K562 (cell line): Measurements from ENCODE around the gene TUB. TPM values are rescaled to one million over a fixed set of nuclear protein-coding genes. Genes with fewer than 3 reads are reported as not detected.

Experiments
- ATAC-seq: fragments of 200-7000 bp; cut with Tn5 transposase; 3 replicates; pipeline ENCODE4 v1.9.1; 2020; ENCODE audit warnings: moderate library complexity
- BruUV-seq: library from RNA; stranded (reverse); fragments of 400-500 nt; replicated peaks from 2 replicates; lab custom pipeline; 2021; lab: Mats Ljungman, UMichigan
- CTCF ChIA-PET: fragments of 300-600 bp; formaldehyde crosslinking; extraction: SDS; loops from one replicate; lab custom pipeline; 2021; ENCODE audit warnings: low intra/inter-chr PET ratio; lab: Yijun Ruan, JAX
- POLR2A ChIA-PET: fragments of 300-600, 350-650 bp; sonication (Branson Sonifier 250); formaldehyde crosslinking; extraction: SDS; loops from one replicate; lab custom pipeline; 2021; ENCODE audit warnings: antibody characterized with exemption, inconsistent platforms; lab: Yijun Ruan, JAX
- DNase-seq, 4 experiments: peaks; one replicate each; pipeline versions ENCODE4 v3.0.0 to v3.0.0-alpha.2; 2011 to 2018; ENCODE audit warnings: low spot score in 3 of 4, mixed read lengths in 3 of 4; ENCODE audit errors: extremely low read depth in 1 of 4
- FAIRE-seq: peaks from 2 replicates; lab custom pipeline; 2011; peaks lifted over from hg19 to GRCh38; lab: Jason Lieb, UNC
- H2AFZ ChIP-seq: 2 replicates; pipeline ENCODE4 v1.6.0; 2011; ENCODE audit warnings: low read depth, low read length, control low read depth, inconsistent platforms
- H3K27ac ChIP-seq: fragments of 200-600 bp; 3 replicates; pipeline ENCODE4 v1.8.0; 2011; ENCODE audit warnings: low read depth, mild to moderate bottlenecking, control low read depth, inconsistent platforms, low read length, moderate library complexity, mixed read lengths; ENCODE audit errors: extremely low read depth
- H3K27me3 ChIP-seq, 2 experiments: fragments of 300-600 bp in 1 of 2; 2 replicates in 1 of 2; 3 replicates in 1 of 2; pipeline versions ENCODE4 v1.6.0 to v1.8.0; 2011; ENCODE audit warnings: inconsistent platforms in 2 of 2, low read length in 2 of 2, mild to moderate bottlenecking in 1 of 2, mixed read lengths in 1 of 2, moderate library complexity in 1 of 2; ENCODE audit not compliant: control insufficient read depth in 2 of 2, insufficient read depth in 2 of 2
- H3K36me3 ChIP-seq: fragments of 300-600 bp; 3 replicates; pipeline ENCODE4 v1.8.0; 2011; ENCODE audit warnings: mild to moderate bottlenecking, low read length, inconsistent platforms; ENCODE audit not compliant: control insufficient read depth, insufficient read depth
- H3K4me1 ChIP-seq, 2 experiments: fragments of 200-600 bp in 1 of 2; replicated peaks in 1 of 2; 2 replicates in 1 of 2; 3 replicates in 1 of 2; pipeline versions ENCODE4 v1.5.1 to v1.8.0; 2011; ENCODE audit warnings: inconsistent platforms in 2 of 2, low read length in 2 of 2, mild to moderate bottlenecking in 1 of 2, mixed read lengths in 1 of 2, moderate library complexity in 1 of 2; ENCODE audit not compliant: control insufficient read depth in 2 of 2, insufficient read depth in 2 of 2
- H3K4me2 ChIP-seq: 2 replicates; pipeline ENCODE4 v1.6.1; 2011; ENCODE audit warnings: low read length, control low read depth, inconsistent platforms, mixed read lengths; ENCODE audit not compliant: insufficient read depth
- H3K4me3 ChIP-seq: fragments of 200-600 bp; sonication (generic), shearing (Covaris generic); 2 replicates; pipeline ENCODE4 v1.5.1; 2016; ENCODE audit warnings: control low read depth, inconsistent platforms
- H3K79me2 ChIP-seq: fragments of 200-600 bp; 3 replicates; pipeline ENCODE4 v1.8.0; 2011; ENCODE audit warnings: low read length, inconsistent platforms; ENCODE audit not compliant: control insufficient read depth, insufficient read depth
- H3K9ac ChIP-seq, 2 experiments: 2 replicates each; pipeline versions ENCODE4 v1.6.0 to v1.6.1; 2011; ENCODE audit warnings: low read depth in 2 of 2, low read length in 2 of 2, control low read depth in 1 of 2, inconsistent platforms in 1 of 2, mild to moderate bottlenecking in 1 of 2, mixed read lengths in 1 of 2; ENCODE audit not compliant: insufficient read depth in 1 of 2
- H3K9me1 ChIP-seq: one replicate; pipeline ENCODE4 v1.6.0; 2011; ENCODE audit warnings: inconsistent platforms, mild to moderate bottlenecking, low read length, moderate library complexity; ENCODE audit not compliant: control insufficient read depth, insufficient read depth
- H3K9me3 ChIP-seq: replicated peaks from 2 replicates; pipeline ENCODE4 v1.5.1; 2011; ENCODE audit warnings: low read depth, low read length, inconsistent platforms; ENCODE audit not compliant: control insufficient read depth, insufficient read depth
- H4K20me1 ChIP-seq: replicated peaks from 2 replicates; pipeline ENCODE4 v1.6.1; 2011; ENCODE audit warnings: low read length, inconsistent platforms, mixed read lengths; ENCODE audit not compliant: control insufficient read depth, insufficient read depth
- ASH1L ChIP-seq: fragments of 450-650 bp; IDR thresholded peaks from 2 replicates; pipeline ENCODE4 v1.6.1; 2018; ENCODE audit warnings: borderline replicate concordance, mild to moderate bottlenecking, low read depth; ENCODE audit not compliant: partially characterized antibody
- ESRRA ChIP-seq: fragments of 450-650 bp; IDR thresholded peaks from 2 replicates; pipeline ENCODE4 v1.6.1; 2014; ENCODE audit warnings: low read depth, mild to moderate bottlenecking, moderate library complexity, borderline replicate concordance
- HEY1 ChIP-seq: fragments of 250-450 bp; sonication (Bioruptor Pico); IDR thresholded peaks from 2 replicates; pipeline ENCODE4 v1.5.0; 2020; ENCODE audit warnings: mild to moderate bottlenecking, moderate library complexity, borderline replicate concordance
- KLF1 ChIP-seq: fragments of 450-650 bp; IDR thresholded peaks from 2 replicates; pipeline ENCODE4 v1.6.1; 2016; ENCODE audit warnings: missing genetic modification characterization, missing compliant biosample characterization
- L3MBTL2 ChIP-seq: fragments of 450-650 bp; IDR thresholded peaks from 2 replicates; pipeline ENCODE4 v1.6.1; 2016; ENCODE audit warnings: mild to moderate bottlenecking, moderate library complexity
- MTA3 ChIP-seq: fragments of 450-650 bp; formaldehyde crosslinking; IDR thresholded peaks from 2 replicates; pipeline ENCODE4 v1.6.1; 2017; ENCODE audit warnings: mild to moderate bottlenecking, borderline replicate concordance
- NR2F6 ChIP-seq: fragments of 450-650 bp; formaldehyde crosslinking; IDR thresholded peaks from 2 replicates; pipeline ENCODE4 v1.4.0; 2020; ENCODE audit warnings: mild to moderate bottlenecking
- NR4A1 ChIP-seq, 2 experiments: fragments of 250-450 bp in 1 of 2; fragments of 450-650 bp in 1 of 2; sonication (Bioruptor Pico) in 1 of 2; IDR thresholded peaks; 2 replicates each; pipeline versions ENCODE4 v1.4.0 to v1.6.1; 2016 to 2020; ENCODE audit warnings: mild to moderate bottlenecking in 2 of 2, missing compliant biosample characterization in 1 of 2, missing genetic modification characterization in 1 of 2, moderate library complexity in 1 of 2
- XRCC5 ChIP-seq: fragments of 200-400 bp; formaldehyde crosslinking; IDR thresholded peaks from 2 replicates; pipeline ENCODE4 v1.6.1; 2017; ENCODE audit warnings: low read depth, mild to moderate bottlenecking, low read length
- WGBS: fragments of 100-300 bp; shearing (Covaris generic); methylation state at CpG from one replicate; pipeline ENCODE4 v1.1.6; 2016; ENCODE audit warnings: low coverage, mixed read lengths; ENCODE audit not compliant: insufficient coverage; ENCODE audit errors: missing lambda C conversion rate; 5-methylcytosine and 5-hydroxymethylcytosine counted together
- in situ Hi-C: fragments of 300-500 bp; cut with MboI; formaldehyde crosslinking; loops from 4 replicates; pipeline ENCODE4 v1.15.0; 2018; ENCODE audit warnings: inconsistent platforms, mixed read lengths
- intact Hi-C: fragments of 100-400 bp; cut with micrococcal nuclease; formaldehyde crosslinking; loops from 2 replicates; pipeline ENCODE4 v1.14.2; 2022
- polyA plus RNA-seq, 8 experiments: library from polyadenylated mRNA; depleted of rRNA in 4 of 8; stranded (reverse) in 5 of 8; unstranded in 3 of 8; fragments of >200 nt; fragmentation: Nextera tagmentation in 2 of 8; fragmentation: Illumina TruSeq in 1 of 8; extraction: Ambion mirVana in 2 of 8; extraction: Trizol in 1 of 8; gene quantifications; 2 replicates each; pipeline versions ENCODE4 v1.2.1 to v1.2.3, GENCODE V29; 2011 to 2014; ENCODE audit warnings: inconsistent platforms in 1 of 8, missing spikeins in 1 of 8
- total RNA-seq, 7 experiments: library from RNA; depleted of rRNA in 6 of 7; stranded (reverse); fragments of >200 nt in 6 of 7; fragmentation: Illumina TruSeq in 2 of 7; extraction: Trizol in 2 of 7; gene quantifications; 2 replicates each; pipeline versions ENCODE4 v1.2.1 to v1.2.3, GENCODE V29; 2011 to 2021; ENCODE audit warnings: low replicate concordance in 1 of 7
- TF ChIP-seq, protein P1 (sequence below): sonication (generic); formaldehyde crosslinking; IDR thresholded peaks from 2 replicates; pipeline ENCODE4 v1.8.0; 2022; ENCODE audit warnings: mild to moderate bottlenecking, missing genetic modification reagents
- TF ChIP-seq, protein P2 (sequence below): sonication (generic); formaldehyde crosslinking; IDR thresholded peaks from 2 replicates; pipeline ENCODE4 v1.8.0; 2022; ENCODE audit warnings: missing genetic modification reagents, mild to moderate bottlenecking, borderline replicate concordance
- TF ChIP-seq, protein P3 (sequence below): fragments of 450-650 bp; IDR thresholded peaks from 2 replicates; pipeline ENCODE4 v1.6.1; 2018; ENCODE audit warnings: mild to moderate bottlenecking, low read depth; ENCODE audit not compliant: partially characterized antibody

TUB gene
- total and polyA plus RNA-seq, 9 of the 15 experiments (the other 6 are each of a cell fraction or from before 2014, with no cell fraction given), result not detected

DNA sequence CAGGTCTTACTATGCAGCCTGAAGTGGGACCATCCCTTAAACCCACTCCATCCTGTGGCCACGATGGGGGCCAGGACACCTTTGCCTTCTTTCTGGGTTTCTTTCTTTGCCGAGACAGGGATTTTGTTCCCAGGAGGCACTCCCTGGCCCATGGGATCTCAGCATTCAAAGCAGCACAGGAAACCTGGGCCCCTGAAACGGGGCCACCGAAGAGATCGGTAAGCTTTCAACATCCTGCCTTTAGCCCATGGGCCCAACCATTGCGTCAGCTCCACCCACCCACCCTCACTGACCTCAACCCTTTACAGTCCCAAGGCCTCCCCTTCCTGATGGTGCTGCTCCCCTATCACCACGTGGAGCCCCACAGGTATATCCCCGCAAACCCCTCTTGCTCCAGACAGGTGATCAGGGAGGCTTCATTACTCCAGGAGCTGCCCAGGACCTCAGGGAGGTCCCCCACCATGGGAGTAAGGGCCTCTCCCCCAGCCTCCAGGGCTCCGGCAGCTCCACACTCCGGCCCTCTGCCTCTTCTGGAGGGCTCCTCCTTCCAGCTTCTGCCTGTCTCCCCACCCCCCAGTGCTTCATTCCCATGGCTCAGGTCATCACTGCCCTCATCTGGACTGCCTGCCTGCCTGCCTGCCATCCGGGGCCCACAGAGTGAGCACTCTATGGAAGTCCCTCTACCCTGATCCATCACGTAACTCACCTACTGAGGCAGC lies 42.0 kb upstream of the TUB start:
- ChIA-PET POLR2A (interaction anchor here (1.0 kb wide), 1 partner anchor 13 kb away, joined by 4 read pairs; no protein-coding TSS in a partner anchor), CTCF (interaction anchor here (0.6 to 1.0 kb wide), 2 partner anchors 18 to 146 kb away, joined by 3 read pairs; no protein-coding TSS in a partner anchor)
- Histone ChIP-seq H3K9me3 (no peaks in the 10 kb centered on the region), H3K9me1 (no peaks in the 10 kb centered on the region), H3K4me3 (no peak overlapping the region), H2AFZ (0 out of 2 replicates have a peak overlapping the region, but pooled peaks have one; percentile 12), H3K9ac (no peak overlapping the region), H3K4me1 (no peaks in the 10 kb centered on the region), H3K4me2 (peak overlapping the region; percentile 51; the same call in 1 of the 2 replicates), H4K20me1 (peaks cover 5% of the 10 kb centered on the region; the same call in 1 of the 2 replicates), H3K27ac (no peak overlapping the region), H3K79me2 (no peaks in the 10 kb centered on the region), H3K27me3 (peaks cover 0 to 13% of the 10 kb centered on the region in 2 experiments; a peak in 3 of 5 replicates), H3K36me3 (no peaks in the 10 kb centered on the region)
- no peak for FAIRE-seq
- ATAC-seq, result peak; percentile 20; the same call in 1 of the 3 replicates
- in situ Hi-C loops, result no loop called here
- BruUV-seq, result no TSS peak
- intact Hi-C loops, result no loop called here
- no peak for DNase-seq
- 7% methylated on average over 11 of the region's 12 CpGs for WGBS
- TF ChIP-seq NR2F6 (CRISPR knock-in tag) (no peak), MTA3 (no peak), ASH1L (no peak), HEY1 (CRISPR knock-in tag) (no peak), NR4A1 (CRISPR knock-in tag; IDR thresholded peaks at IDR 0.05) (no peak), NR4A1 (tag; IDR thresholded peaks at IDR 0.05) (no peak), XRCC5 (no peak), L3MBTL2 (no peak), ESRRA (no peak), KLF1 (tag) (no peak)
- TF ChIP-seq, protein P1, sequence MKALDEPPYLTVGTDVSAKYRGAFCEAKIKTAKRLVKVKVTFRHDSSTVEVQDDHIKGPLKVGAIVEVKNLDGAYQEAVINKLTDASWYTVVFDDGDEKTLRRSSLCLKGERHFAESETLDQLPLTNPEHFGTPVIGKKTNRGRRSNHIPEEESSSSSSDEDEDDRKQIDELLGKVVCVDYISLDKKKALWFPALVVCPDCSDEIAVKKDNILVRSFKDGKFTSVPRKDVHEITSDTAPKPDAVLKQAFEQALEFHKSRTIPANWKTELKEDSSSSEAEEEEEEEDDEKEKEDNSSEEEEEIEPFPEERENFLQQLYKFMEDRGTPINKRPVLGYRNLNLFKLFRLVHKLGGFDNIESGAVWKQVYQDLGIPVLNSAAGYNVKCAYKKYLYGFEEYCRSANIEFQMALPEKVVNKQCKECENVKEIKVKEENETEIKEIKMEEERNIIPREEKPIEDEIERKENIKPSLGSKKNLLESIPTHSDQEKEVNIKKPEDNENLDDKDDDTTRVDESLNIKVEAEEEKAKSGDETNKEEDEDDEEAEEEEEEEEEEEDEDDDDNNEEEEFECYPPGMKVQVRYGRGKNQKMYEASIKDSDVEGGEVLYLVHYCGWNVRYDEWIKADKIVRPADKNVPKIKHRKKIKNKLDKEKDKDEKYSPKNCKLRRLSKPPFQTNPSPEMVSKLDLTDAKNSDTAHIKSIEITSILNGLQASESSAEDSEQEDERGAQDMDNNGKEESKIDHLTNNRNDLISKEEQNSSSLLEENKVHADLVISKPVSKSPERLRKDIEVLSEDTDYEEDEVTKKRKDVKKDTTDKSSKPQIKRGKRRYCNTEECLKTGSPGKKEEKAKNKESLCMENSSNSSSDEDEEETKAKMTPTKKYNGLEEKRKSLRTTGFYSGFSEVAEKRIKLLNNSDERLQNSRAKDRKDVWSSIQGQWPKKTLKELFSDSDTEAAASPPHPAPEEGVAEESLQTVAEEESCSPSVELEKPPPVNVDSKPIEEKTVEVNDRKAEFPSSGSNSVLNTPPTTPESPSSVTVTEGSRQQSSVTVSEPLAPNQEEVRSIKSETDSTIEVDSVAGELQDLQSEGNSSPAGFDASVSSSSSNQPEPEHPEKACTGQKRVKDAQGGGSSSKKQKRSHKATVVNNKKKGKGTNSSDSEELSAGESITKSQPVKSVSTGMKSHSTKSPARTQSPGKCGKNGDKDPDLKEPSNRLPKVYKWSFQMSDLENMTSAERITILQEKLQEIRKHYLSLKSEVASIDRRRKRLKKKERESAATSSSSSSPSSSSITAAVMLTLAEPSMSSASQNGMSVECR (CRISPR knock-in tag), result no peak
- TF ChIP-seq, protein P2, sequence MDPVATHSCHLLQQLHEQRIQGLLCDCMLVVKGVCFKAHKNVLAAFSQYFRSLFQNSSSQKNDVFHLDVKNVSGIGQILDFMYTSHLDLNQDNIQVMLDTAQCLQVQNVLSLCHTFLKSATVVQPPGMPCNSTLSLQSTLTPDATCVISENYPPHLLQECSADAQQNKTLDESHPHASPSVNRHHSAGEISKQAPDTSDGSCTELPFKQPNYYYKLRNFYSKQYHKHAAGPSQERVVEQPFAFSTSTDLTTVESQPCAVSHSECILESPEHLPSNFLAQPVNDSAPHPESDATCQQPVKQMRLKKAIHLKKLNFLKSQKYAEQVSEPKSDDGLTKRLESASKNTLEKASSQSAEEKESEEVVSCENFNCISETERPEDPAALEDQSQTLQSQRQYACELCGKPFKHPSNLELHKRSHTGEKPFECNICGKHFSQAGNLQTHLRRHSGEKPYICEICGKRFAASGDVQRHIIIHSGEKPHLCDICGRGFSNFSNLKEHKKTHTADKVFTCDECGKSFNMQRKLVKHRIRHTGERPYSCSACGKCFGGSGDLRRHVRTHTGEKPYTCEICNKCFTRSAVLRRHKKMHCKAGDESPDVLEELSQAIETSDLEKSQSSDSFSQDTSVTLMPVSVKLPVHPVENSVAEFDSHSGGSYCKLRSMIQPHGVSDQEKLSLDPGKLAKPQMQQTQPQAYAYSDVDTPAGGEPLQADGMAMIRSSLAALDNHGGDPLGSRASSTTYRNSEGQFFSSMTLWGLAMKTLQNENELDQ (CRISPR knock-in tag), result no peak
- TF ChIP-seq, protein P3, sequence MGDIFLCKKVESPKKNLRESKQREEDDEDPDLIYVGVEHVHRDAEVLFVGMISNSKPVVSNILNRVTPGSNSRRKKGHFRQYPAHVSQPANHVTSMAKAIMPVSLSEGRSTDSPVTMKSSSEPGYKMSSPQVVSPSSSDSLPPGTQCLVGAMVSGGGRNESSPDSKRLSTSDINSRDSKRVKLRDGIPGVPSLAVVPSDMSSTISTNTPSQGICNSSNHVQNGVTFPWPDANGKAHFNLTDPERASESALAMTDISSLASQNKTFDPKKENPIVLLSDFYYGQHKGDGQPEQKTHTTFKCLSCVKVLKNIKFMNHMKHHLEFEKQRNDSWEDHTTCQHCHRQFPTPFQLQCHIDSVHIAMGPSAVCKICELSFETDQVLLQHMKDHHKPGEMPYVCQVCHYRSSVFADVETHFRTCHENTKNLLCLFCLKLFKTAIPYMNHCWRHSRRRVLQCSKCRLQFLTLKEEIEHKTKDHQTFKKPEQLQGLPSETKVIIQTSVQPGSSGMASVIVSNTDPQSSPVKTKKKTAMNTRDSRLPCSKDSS, result no peak
